GM19468 (cell line): Measurements from ENCODE around the gene CDYL.
"Not testable (repeated sequence)": the region's sequence is repeated elsewhere in the genome, so short reads cannot be mapped to it uniquely, and the experiment has no call there.

Experiments used
- ATAC-seq: cut with Tn5 transposase; IDR thresholded peaks from one replicate; pipeline ENCODE4 v1.9.1; 2021; ENCODE audit warnings: mild to moderate bottlenecking, moderate library complexity, moderate number of reproducible peaks; ENCODE audit not compliant: unreplicated experiment; ENCODE audit errors: extremely low read depth

Gene CDYL

GRCh38 chr6:4822476-4822875, 46.3 kb downstream of the CDYL start:
- ATAC-seq = no peak

GRCh38 chr6:4828187-4828698, 52.0 kb downstream of the CDYL start:
- no peak for ATAC-seq

GRCh38 chr6:4829089-4829488, 52.9 kb downstream of the CDYL start:
- no peak for ATAC-seq

GRCh38 chr6:4835540-4835939, 59.3 kb downstream of the CDYL start:
- ATAC-seq = not testable (repeated sequence)

- no peak for ATAC-seq
Measured at GRCh38 chr6:4840169-4840568, 64.0 kb downstream of the CDYL start.

- no peak for ATAC-seq
Measured at GRCh38 chr6:4844108-4844507, 67.9 kb downstream of the CDYL start.

GRCh38 chr6:4846387-4846786, 70.2 kb downstream of the CDYL start:
- ATAC-seq = no peak

- ATAC-seq = no peak
Measured at GRCh38 chr6:4848382-4849068, 72.3 kb downstream of the CDYL start.

- ATAC-seq = no peak
Measured at GRCh38 chr6:4849226-4850022, 73.2 kb downstream of the CDYL start.

- no peak for ATAC-seq
Measured at GRCh38 chr6:4851035-4851434, 74.8 kb downstream of the CDYL start.

GRCh38 chr6:4852186-4852585, 76.0 kb downstream of the CDYL start:
- not testable (repeated sequence) for ATAC-seq

GRCh38 chr6:4852938-4853337, 76.7 kb downstream of the CDYL start:
- ATAC-seq = no peak

- ATAC-seq = no peak
Measured at GRCh38 chr6:4853349-4853748, 77.1 kb downstream of the CDYL start.

GRCh38 chr6:4853782-4854511, 77.7 kb downstream of the CDYL start:
- ATAC-seq = no peak

GRCh38 chr6:4856785-4857184, 80.6 kb downstream of the CDYL start:
- ATAC-seq = no peak

- ATAC-seq = no peak
Measured at GRCh38 chr6:4858194-4859015, 82.2 kb downstream of the CDYL start.

- ATAC-seq = no peak
Measured at GRCh38 chr6:4860387-4860786, 84.2 kb downstream of the CDYL start.

GRCh38 chr6:4861564-4861963, 85.4 kb downstream of the CDYL start:
- ATAC-seq = no peak

- no peak for ATAC-seq
Measured at GRCh38 chr6:4864519-4864918, 88.3 kb downstream of the CDYL start.

GRCh38 chr6:4865006-4865405, 88.8 kb downstream of the CDYL start:
- not testable (repeated sequence) for ATAC-seq
